GM18498 (cell line): Measurements from ENCODE around the gene MSH4.
"Not testable (repeated sequence)": the region's sequence is repeated elsewhere in the genome, so short reads cannot be mapped to it uniquely, and the experiment has no call there.

Source experiments
- ATAC-seq: cut with Tn5 transposase; IDR thresholded peaks from one replicate; pipeline ENCODE4 v1.9.1; 2021; ENCODE audit warnings: mild to moderate bottlenecking, moderate library complexity; ENCODE audit not compliant: unreplicated experiment

MSH4 gene

GRCh38 chr1:75795703-75796193 is 934 bp upstream of the MSH4 start:
- no peak for ATAC-seq

GRCh38 chr1:75797273-75797588 is 549 bp downstream of the MSH4 start:
- no peak for ATAC-seq

GRCh38 chr1:75797606-75798216 is 1.0 kb downstream of the MSH4 start:
- ATAC-seq = no peak

- ATAC-seq = not testable (repeated sequence)
These were observed 4.8 kb downstream of the MSH4 start for GRCh38 chr1:75801480-75801879.

GRCh38 chr1:75808921-75809320 is 12.2 kb downstream of the MSH4 start:
- no peak for ATAC-seq

- not testable (repeated sequence) for ATAC-seq
These were observed 13.4 kb downstream of the MSH4 start for GRCh38 chr1:75810113-75810512.

GRCh38 chr1:75811211-75811981 is 14.7 kb downstream of the MSH4 start:
- no peak for ATAC-seq

GRCh38 chr1:75812065-75812464 is 15.4 kb downstream of the MSH4 start:
- no peak for ATAC-seq

- ATAC-seq = not testable (repeated sequence)
These were observed 26.9 kb downstream of the MSH4 start for GRCh38 chr1:75823596-75823995.

GRCh38 chr1:75836528-75837100 is 39.9 kb downstream of the MSH4 start:
- ATAC-seq = no peak

- no peak for ATAC-seq
These were observed 41.4 kb downstream of the MSH4 start for GRCh38 chr1:75838079-75838478.

GRCh38 chr1:75841421-75841820 is 44.7 kb downstream of the MSH4 start:
- ATAC-seq = no peak

- ATAC-seq = no peak
These were observed 48.9 kb downstream of the MSH4 start for GRCh38 chr1:75845576-75845975.

GRCh38 chr1:75855010-75855409 is 58.3 kb downstream of the MSH4 start:
- ATAC-seq = no peak

- ATAC-seq = no peak
These were observed 59.1 kb downstream of the MSH4 start for GRCh38 chr1:75855734-75856133.

- ATAC-seq = no peak
These were observed 65.1 kb downstream of the MSH4 start for GRCh38 chr1:75861831-75862230.

- ATAC-seq = no peak
These were observed 74.3 kb downstream of the MSH4 start for GRCh38 chr1:75870951-75871350.

GRCh38 chr1:75879985-75880384 is 83.3 kb downstream of the MSH4 start:
- ATAC-seq = no peak

GRCh38 chr1:75884437-75884836 is 87.8 kb downstream of the MSH4 start:
- no peak for ATAC-seq

- no peak for ATAC-seq
These were observed 104.7 kb downstream of the MSH4 start for GRCh38 chr1:75901371-75901770.

GRCh38 chr1:75908717-75909152 is 112.1 kb downstream of the MSH4 start:
- ATAC-seq = no peak

GRCh38 chr1:75916834-75917233 is 120.2 kb downstream of the MSH4 start:
- no peak for ATAC-seq
